GM15510 (cell line): Measurements from ENCODE around the gene STMN1.

Source experiments
- POLR2A ChIP-seq: IDR thresholded peaks from 3 replicates; pipeline ENCODE4 v1.6.1; 2011; ENCODE audit warnings: borderline replicate concordance; ENCODE audit not compliant: insufficient read length; ENCODE audit errors: extremely low read depth

The STMN1 gene

DNA sequence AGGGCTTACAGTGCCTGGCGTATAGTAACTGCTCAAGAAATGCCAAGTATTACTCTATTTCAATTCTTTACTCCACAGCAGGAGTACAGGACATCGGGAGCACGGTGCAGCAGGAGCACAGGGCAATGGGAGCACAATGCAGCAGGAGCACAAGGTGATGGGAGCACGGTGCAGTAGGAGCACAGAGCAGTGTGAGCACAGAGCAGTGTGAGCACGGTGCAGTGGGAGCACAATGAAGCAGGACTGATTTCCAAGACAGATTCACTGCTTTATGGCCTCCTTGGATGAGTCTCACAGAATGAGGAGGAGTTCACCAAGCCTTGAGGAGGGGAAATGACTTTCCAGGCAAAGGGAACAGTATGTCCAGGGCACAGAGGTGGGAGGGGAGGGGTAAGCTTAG, 25.7 kb downstream of the STMN1 start:
- TF ChIP-seq POLR2A, result no peak

DNA sequence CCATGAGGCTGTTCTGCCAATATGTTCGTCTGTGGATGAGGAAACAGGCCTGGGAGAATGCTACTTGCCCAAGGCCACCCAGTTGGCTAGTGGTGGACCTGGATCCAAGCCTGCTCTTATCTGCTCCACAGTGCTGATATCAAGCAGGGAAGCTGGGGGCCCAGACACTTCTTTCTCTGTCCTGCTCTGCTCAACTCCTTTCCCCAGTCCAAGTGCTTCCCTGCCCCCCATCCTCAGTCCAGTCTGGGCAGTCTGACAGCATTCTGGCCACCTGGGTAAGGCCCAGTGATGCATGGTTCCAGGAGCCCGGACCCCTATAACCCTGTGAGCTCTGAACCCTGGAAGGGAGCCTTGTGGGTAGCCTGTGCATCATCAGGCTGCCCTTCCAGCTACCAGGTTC, 26.5 kb downstream of the STMN1 start:
- TF ChIP-seq POLR2A, result no peak

DNA sequence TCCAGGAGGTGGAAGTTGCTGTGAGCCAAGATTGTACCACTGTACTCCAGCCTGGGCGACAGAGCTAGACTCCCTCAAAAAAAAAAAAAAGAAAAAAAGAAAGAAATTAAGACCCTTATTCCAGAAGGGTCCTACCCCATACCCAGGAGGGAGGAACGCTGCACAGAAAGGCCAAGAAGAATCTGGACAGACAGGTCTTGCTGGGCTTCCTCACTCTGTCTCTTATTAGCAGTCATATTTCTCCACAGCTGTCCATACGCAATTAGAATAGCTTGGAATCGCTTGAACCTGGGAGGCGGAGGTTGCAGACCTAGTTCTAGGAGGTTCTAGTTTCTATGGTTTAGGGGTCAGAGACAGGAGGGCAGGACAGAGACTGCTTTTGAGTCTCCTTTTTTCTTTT, 27.5 kb downstream of the STMN1 start:
- TF ChIP-seq POLR2A, result no peak

DNA sequence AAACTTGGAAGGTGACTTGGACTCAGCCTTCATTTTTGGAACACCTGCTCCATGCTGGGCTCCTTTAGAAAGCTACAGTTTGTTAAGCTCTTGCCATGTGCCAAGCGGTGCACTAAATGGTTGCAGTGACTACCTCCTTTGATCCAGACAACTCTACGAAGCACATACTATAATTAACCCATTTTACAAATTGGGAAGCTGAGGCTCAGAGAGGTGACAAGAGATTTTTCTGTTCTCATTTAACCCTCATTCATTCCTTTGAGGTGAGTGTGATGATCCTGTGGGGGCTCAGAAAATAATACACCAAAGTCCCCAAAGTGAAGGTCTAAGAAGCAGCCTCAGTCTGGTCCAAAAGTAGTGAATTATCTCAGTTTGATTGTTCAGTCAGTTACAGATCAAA, 29.1 kb downstream of the STMN1 start:
- no peak for TF ChIP-seq POLR2A

DNA sequence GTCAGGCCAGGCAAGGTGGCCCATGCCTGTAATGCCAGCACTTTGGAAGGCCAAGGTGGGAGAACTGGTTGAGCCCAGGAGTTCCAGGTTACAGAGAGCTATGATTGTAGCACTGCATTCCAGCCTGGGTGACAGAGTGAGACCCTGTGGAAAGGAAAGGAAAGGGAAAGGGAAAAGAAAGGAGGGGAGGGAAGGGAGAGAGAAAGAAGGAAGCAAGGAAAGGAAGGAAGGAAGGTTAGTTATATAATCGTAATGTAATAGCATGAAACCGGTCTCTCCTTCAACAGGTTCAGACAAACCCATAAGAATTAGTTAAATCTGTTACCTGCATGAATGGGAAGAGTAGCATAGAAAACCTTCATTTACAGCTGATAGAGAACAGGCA, 29.5 kb downstream of the STMN1 start:
- no peak for TF ChIP-seq POLR2A

DNA sequence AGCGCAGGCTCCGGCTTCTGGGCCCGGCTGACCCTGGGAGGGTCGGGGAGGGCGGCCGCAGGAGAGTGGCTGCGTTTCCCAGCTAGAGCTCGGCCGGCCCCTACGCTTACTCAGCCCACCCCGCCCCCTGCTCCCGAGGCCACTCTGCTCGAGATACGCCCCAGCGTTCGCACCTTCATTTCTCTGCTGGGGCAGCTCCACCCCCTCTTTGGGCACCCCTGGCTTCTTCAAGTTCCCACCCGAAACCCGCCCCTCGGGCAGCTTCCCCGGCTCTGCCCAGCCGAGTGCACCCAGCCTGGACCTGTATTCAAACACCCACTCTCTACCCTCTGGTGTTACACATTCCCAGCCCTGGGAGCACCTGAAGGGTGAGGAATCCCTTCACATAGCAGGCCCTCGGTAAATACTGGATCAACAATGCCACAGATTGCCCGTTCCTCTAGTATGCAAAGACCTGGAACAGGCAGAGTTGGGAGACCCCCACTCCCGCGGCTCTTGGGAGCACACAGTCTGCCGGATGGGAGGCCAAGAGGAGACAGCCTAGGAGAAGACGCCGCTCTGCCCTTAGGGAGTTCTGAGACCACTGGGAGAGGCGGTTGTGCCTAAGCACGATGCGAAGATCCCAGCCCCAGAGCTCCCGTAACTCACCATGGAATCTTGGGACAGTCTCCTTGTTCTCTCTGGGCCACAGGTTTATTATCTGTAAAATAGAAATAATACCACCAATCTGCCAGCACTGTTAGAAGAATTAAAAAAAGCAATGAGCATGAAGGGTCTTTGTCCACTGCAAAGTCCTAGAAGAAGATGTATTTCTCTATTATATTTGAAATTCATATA, 30.1 kb downstream of the STMN1 start:
- no peak for TF ChIP-seq POLR2A

DNA sequence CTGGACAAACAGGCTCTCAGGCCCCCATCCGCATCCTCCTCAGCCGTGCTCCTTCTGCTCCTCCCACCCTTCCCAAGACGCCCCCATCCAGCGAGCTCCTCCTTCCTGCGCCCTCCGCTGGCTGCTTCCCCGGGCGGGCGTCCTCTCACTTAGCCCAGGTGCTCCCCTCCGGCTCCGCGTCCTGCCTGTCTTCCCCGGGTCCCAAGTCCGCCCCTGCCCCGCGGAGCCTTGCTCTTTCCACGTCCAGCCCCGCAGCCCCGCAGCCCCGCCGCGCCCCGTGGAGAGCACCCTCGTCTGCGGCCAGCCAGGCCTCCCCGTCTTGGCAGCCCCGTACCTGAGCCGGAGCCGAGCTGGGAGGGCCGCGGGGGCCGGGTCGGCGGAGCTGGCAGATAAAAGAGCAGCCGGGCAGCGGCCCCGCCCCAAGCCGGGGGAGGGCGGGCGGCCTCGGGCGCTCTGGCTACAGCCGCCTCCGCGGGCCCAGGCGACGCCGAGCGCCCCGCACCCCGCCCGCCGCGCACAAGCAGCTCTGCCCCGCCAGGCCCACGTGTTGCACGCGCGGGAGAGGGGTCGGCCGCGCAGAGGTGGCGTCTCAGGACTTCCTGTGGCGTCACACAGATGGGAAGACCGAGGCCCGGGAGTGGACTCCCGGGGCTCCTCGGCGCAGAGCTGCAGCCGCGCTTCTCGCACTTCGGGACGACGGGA, 30.9 kb downstream of the STMN1 start, which contains the start of gene PAQR7:
Gene PAQR7, minus strand, starts transcription at position 555 of the 702 bp plus-strand sequence. CDS start 11,869 bp downstream, outside the sequence.
- no peak for TF ChIP-seq POLR2A

DNA sequence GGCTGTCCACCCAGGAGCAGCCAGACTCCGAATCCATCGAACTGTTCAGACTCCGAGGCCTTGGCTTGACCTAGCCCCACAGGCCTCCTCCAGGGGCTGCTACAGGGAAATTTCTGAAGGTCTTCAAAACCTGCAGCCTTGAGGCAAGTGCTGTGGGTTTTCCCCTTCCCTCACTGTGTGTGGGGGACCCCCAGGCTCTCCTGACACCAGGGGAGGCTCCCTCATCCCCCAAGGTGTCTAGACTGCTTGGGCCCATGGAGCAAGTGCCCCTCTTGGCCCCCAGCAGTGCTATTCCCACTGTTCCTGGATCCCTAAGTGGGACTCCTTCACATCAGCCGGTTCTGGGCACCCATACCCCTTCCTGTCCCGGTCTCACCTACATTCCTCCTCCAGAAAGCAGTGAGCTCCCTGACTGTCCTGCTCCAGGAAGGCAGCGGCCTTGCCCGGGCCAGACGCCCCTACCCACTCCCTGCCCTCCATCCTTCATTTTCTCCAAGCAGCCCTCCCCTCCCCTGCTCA, 31.5 kb downstream of the STMN1 start:
- TF ChIP-seq POLR2A, result no peak

DNA sequence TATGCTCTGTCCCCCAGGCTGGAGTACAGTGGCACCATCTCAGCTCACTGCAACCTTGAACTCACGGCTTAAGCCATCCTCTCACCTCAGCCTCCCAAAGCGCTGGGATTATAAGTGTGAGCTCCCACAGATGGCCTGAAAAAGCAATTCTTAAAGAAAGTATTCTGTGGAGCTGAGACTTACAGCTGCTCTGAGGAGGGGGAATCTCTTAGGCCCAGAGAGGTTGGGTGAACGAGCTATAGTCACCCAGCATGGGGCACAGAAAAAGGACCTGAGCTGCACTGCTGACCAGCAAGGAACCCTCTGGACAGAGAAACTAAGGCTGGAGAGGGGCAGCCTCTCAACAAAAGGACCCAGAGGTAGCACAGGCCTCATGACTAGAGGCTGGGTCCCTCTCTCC, 32.0 kb downstream of the STMN1 start:
- no peak for TF ChIP-seq POLR2A

DNA sequence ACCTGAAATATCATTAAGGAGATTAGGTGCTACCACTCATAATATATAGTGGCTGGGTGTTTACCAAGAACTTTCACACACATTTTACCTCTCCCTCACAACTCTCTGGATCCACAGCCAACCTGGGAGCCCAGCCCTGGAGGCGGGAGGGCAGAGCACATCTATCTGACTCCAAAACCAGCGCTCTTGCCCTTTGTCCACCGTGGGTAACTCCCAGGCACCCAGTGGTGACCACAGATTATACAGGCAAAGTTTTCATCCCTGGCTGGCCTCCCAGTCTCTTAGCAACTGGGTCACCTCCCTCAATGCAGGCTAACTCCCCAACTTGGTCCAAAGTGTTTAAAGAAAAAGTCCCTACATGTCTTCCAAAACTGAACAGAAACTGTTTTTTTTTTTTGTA, 33.1 kb downstream of the STMN1 start:
- no peak for TF ChIP-seq POLR2A

DNA sequence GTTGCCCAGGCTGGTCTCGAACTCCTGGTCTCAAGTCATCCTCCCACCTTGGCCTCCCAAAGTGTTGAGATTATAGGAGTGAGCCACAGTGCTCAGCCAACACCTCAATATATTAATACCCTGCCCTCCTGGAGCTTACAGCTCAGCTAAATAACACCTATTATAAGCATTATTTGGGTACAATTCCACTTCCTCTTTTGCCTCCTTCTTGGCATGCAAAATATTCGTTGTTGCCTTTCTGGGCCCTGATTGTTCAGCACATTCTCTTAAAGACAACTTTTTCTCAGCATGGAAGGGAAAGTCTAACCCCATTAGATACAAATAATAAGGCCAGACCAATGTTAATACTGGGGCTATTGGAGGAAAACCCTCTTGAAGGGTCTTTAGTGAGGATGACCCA, 33.5 kb downstream of the STMN1 start:
- no peak for TF ChIP-seq POLR2A

DNA sequence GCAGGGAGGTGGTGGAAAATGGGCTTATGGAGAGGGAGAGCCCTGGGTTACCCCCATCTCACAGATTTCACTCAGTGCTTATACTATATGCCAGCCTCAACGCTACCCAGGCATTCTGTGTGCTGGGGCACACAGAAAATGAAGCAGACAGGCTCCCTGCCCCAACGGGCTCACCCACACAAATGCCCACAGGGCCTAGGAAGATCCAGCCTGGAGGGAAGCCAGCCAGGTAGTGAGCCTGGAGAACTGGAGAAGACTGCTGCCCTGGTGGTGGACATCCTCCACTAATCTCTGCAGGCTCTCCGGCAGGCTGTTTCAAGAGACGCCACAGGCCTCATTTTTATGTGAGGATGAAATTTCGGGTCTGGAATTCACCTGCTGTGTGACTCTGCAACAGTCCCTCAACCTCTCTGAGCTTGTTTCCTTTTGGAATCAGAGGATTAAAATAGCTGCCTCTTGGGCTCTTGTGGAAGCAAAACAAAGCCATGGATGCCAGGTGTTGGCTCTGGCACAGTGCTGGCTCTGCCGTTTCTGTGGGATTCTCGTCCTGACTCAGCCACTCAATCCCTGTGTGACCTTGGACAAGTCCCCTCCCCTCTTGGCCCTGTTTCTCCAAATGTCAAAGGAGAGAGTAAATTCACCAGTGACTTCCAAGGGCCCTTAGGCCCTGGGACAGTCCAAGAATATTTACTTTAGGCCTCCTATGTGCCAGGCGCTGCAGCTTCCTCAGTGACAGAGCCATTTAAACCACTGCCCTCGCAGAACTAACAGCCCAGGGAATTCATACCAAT, 34.3 kb downstream of the STMN1 start:
- TF ChIP-seq POLR2A, result no peak

DNA sequence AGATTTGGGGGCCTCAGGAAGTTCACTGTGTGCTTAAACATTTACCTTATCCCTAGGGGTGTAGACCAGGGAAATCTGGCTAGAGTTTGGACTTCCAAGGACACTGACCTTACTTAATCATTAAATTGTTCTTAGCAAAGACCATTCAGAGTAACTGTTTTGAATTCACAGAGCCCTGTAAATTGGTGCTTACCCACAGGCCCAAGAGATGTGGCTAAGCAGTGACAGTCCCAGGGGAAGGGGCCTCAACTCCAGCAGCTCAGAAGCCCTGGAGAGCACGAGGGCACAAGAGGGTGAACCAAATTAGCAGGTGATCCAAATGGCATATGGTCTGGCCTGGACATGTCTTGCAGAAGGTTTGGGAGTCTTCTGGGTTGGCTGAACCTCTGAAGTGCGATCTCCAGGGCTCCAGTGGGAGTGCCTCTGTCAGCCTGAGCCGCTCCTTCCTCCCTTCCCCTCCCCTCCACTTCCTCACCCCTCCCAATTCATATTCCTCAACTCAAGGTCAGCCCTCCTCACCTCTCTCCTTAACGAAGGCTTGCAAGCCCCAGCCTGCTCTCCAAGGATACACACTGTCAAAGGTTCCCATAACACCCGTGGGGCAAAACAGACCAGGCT, 35.0 kb downstream of the STMN1 start:
- TF ChIP-seq POLR2A, result no peak

DNA sequence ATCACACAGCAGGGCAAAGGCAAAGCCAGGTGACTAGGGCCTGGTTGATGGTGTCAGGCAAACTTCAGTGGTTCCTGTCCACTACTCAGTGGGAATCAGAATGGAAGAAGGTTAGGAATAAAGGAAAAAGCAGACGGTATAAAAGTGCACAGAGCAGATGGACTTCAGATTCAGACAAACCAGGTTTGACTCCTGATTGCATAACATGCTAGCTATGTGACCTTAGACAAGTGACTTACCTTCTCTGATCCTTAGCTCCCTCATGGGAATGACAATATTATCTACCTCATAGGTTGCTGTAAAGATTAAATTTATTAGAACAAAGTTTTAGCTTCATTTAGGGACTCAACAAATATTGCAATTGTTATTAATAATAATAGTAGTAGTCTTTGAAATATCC, 35.6 kb downstream of the STMN1 start:
- no peak for TF ChIP-seq POLR2A
